Stimulated activated CD8-positive, alpha-beta memory T cell treated with anti-CD3 and anti-CD28 coated beads, Interleukin-2, amount 100 ng/mL, for 48 hours (primary cell): ENCODE measurements around the gene DDX4.

Experiments
- DNase-seq, 2 donors: peaks; one replicate each; pipeline ENCODE4 v3.0.0-alpha.2; 2020; ENCODE audit warnings: low read depth in 2 of 2

Gene DDX4

DNA sequence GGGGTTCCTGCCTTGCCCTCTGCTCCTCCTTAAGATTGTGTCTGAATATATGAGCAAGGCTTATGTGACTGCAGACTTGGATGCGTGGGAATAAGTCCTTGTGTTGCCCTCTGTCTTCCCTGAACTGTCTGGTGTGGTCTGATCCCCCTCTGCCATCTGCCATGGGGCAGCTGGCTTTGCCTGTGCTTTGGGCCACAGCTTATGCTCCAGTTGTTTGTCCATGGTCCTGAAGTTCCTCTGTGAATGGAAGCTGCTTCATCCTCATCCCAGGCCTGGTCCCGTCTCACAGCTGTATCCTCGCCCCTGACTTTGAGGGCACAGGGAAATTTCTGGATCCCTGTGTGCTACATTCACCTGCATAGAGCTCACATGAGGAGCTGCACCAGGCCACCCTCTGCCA is 128.0 kb downstream of the DDX4 start:
- DNase-seq = no peak

DNA sequence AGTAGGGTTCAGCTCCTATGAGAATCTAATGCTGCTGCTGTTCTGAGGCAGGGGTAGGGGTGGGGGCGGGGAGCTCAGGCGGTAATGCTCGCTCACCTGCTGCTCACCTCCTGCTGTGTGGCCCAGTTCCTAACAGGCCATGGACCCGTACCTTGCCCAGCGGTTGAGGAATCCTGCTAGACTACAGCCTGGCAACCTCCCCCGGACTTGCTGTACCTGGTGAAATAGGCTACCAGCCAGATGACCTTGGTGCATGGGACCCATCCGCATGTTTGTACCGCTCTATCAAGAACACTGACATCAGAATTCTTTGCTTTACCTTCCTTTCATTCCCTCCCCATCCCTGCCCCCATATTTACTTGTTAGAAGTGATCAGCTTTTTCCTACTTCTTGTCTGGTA is 128.6 kb downstream of the DDX4 start:
- DNase-seq = no peak
